Type B pancreatic cell (in vitro differentiated cells): ENCODE results near the gene LARGE1. TPM values are rescaled to one million over a fixed set of nuclear protein-coding genes. Genes with fewer than 3 reads are reported as not detected.

Experiments
- DNase-seq: peaks from one replicate; pipeline ENCODE4 v3.0.0; 2021; ENCODE audit warnings: mixed read lengths; ENCODE audit not compliant: unreplicated experiment; ENCODE audit errors: extremely low spot score
- H3K27ac Mint-ChIP-seq: 2 replicates; pipeline ENCODE4 v1.8.0; 2021; ENCODE audit warnings: mild to moderate bottlenecking, mixed read lengths
- H3K27me3 Mint-ChIP-seq: 2 replicates; pipeline ENCODE4 v1.8.0; 2021; ENCODE audit warnings: mixed read lengths
- H3K36me3 Mint-ChIP-seq: 2 replicates; pipeline ENCODE4 v1.8.0; 2021; ENCODE audit warnings: mixed read lengths
- H3K4me1 Mint-ChIP-seq: one replicate; pipeline ENCODE4 v1.8.0; 2021; ENCODE audit warnings: mixed read lengths; ENCODE audit not compliant: unreplicated experiment
- H3K4me3 Mint-ChIP-seq: 2 replicates; pipeline ENCODE4 v1.8.0; 2021; ENCODE audit warnings: mild to moderate bottlenecking, mixed read lengths
- H3K9me3 Mint-ChIP-seq: 2 replicates; pipeline ENCODE4 v1.8.0; 2021; ENCODE audit warnings: mixed read lengths
- CTCF ChIP-seq: fragments of 200-600 bp; sonication (generic); conservative IDR thresholded peaks from 2 replicates; pipeline ENCODE4 v1.5.0; 2021; ENCODE audit warnings: antibody characterized with exemption, mild to moderate bottlenecking
- total RNA-seq: library from RNA; stranded (reverse); gene quantifications from 2 replicates; pipeline ENCODE4 v1.2.1, GENCODE V29; 2021; ENCODE audit warnings: low replicate concordance

LARGE1 gene
- total RNA-seq, 1 donor from 2014 or later = 96.6 TPM

- Mint-ChIP-seq H3K9me3 (no peaks in the 10 kb centered on the region), H3K36me3 (peaks cover 33% of the 10 kb centered on the region), H3K4me3 (no peak overlapping the region), H3K4me1 (peaks cover 19% of the 10 kb centered on the region), H3K27me3 (no peaks in the 10 kb centered on the region), H3K27ac (no peak overlapping the region)
- no peak for DNase-seq
- TF ChIP-seq CTCF = no peak
Observed at GRCh38 chr22:33601062-33601461, 319.2 kb downstream of the LARGE1 start.

GRCh38 chr22:33600595-33600994, 319.7 kb downstream of the LARGE1 start:
- DNase-seq = no peak
- no peak for TF ChIP-seq CTCF

GRCh38 chr22:33600113-33600512, 320.2 kb downstream of the LARGE1 start:
- Mint-ChIP-seq H3K4me1 (peaks cover 10% of the 10 kb centered on the region), H3K27me3 (no peaks in the 10 kb centered on the region), H3K4me3 (no peak overlapping the region), H3K36me3 (peaks cover 33% of the 10 kb centered on the region), H3K27ac (no peak overlapping the region), H3K9me3 (no peaks in the 10 kb centered on the region)
- no peak for TF ChIP-seq CTCF
- no peak for DNase-seq

More at GRCh38 chr22:33600595-33600994, 319.7 kb downstream of the LARGE1 start:
- Mint-ChIP-seq H3K36me3 (peaks cover 33% of the 10 kb centered on the region), H3K4me3 (no peak overlapping the region), H3K27me3 (no peaks in the 10 kb centered on the region), H3K4me1 (peaks cover 15% of the 10 kb centered on the region), H3K9me3 (no peaks in the 10 kb centered on the region), H3K27ac (no peak overlapping the region)

- no peak overlapping the region for H3K4me3 Mint-ChIP-seq
- no peak for DNase-seq
- H3K4me1 Mint-ChIP-seq = peaks cover 9% of the 10 kb centered on the region
- no peak for TF ChIP-seq CTCF
- H3K27ac Mint-ChIP-seq = no peak overlapping the region
- H3K27me3 Mint-ChIP-seq = no peaks in the 10 kb centered on the region
- no peaks in the 10 kb centered on the region for H3K9me3 Mint-ChIP-seq
- H3K36me3 Mint-ChIP-seq = peaks cover 33% of the 10 kb centered on the region
Observed at GRCh38 chr22:33599596-33599995, 320.7 kb downstream of the LARGE1 start.

GRCh38 chr22:33598821-33599220, 321.5 kb downstream of the LARGE1 start:
- Mint-ChIP-seq H3K27ac (no peak overlapping the region), H3K9me3 (no peaks in the 10 kb centered on the region), H3K4me1 (peaks cover 4% of the 10 kb centered on the region), H3K36me3 (peaks cover 33% of the 10 kb centered on the region), H3K27me3 (no peaks in the 10 kb centered on the region), H3K4me3 (no peak overlapping the region)
- no peak for DNase-seq
- no peak for TF ChIP-seq CTCF
